Activated CD8-positive, alpha-beta memory T cell treated with anti-CD3 and anti-CD28 coated beads for 1 hour (primary cell): ENCODE data around the gene FUT4.
"Not testable (repeated sequence)": the region's sequence is repeated elsewhere in the genome, so short reads cannot be mapped to it uniquely, and the experiment has no call there.

Experiments
- DNase-seq, 2 donors: peaks; one replicate each; pipeline ENCODE4 v3.0.0-alpha.2; 2020; ENCODE audit warnings: low read depth in 1 of 2; ENCODE audit errors: extremely low read depth in 1 of 2

FUT4 gene, protein sequence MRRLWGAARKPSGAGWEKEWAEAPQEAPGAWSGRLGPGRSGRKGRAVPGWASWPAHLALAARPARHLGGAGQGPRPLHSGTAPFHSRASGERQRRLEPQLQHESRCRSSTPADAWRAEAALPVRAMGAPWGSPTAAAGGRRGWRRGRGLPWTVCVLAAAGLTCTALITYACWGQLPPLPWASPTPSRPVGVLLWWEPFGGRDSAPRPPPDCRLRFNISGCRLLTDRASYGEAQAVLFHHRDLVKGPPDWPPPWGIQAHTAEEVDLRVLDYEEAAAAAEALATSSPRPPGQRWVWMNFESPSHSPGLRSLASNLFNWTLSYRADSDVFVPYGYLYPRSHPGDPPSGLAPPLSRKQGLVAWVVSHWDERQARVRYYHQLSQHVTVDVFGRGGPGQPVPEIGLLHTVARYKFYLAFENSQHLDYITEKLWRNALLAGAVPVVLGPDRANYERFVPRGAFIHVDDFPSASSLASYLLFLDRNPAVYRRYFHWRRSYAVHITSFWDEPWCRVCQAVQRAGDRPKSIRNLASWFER

DNA sequence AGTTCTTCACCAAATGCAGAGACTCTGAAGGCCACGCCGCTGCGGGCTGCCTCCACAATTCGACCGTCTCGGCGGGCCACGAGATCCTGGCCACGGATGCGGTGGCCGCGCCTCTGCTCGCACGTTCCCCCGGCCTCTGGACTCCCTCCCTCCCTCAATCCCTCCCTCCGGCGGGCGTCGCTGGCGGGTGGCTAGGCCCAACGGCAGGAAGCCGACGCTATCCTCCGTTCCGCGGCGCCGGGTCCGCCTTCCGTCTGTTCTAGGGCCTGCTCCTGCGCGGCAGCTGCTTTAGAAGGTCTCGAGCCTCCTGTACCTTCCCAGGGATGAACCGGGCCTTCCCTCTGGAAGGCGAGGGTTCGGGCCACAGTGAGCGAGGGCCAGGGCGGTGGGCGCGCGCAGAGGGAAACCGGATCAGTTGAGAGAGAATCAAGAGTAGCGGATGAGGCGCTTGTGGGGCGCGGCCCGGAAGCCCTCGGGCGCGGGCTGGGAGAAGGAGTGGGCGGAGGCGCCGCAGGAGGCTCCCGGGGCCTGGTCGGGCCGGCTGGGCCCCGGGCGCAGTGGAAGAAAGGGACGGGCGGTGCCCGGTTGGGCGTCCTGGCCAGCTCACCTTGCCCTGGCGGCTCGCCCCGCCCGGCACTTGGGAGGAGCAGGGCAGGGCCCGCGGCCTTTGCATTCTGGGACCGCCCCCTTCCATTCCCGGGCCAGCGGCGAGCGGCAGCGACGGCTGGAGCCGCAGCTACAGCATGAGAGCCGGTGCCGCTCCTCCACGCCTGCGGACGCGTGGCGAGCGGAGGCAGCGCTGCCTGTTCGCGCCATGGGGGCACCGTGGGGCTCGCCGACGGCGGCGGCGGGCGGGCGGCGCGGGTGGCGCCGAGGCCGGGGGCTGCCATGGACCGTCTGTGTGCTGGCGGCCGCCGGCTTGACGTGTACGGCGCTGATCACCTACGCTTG lies at the start of gene FUT4:
TSS of gene FUT4 (plus strand) at position 227 of the 951 bp plus-strand sequence. CDS start at position 440, 213 bp downstream.
- DNase-seq = peak; percentile 20 to 47

- DNase-seq = no peak
Measured at GRCh38 chr11:94494126-94494680, 49.5 kb upstream of the FUT4 start.

GRCh38 chr11:94500181-94500580 lies 43.5 kb upstream of the FUT4 start:
- no peak for DNase-seq

GRCh38 chr11:94501522-94501921 lies 42.2 kb upstream of the FUT4 start:
- no peak for DNase-seq

- no peak for DNase-seq
Measured at GRCh38 chr11:94504689-94505293, 38.9 kb upstream of the FUT4 start.

DNA sequence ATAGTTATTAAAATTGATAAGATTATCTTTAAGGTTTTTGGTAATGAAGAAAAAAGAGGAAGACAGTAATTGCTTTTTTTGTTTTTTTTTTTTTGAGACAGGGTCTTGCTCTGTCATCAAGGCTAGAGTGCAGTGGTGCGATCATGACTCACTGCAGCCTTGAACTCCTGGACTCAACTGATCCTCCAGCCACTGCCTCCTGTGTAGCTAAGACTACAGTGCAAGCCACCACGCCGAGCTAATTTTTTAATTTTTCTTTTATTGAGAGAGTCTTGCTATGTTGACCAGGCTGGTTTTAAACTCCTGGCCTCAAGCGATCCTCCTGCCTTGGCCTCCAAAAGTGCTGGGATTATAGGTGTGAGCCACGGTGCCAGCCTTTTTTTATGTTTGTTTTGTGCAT lies 37.2 kb upstream of the FUT4 start:
- DNase-seq = not testable (repeated sequence)

GRCh38 chr11:94507485-94507884 lies 36.2 kb upstream of the FUT4 start:
- no peak for DNase-seq

- DNase-seq = peak; percentile 11 to 22
Measured at GRCh38 chr11:94511932-94512781, 31.6 kb upstream of the FUT4 start, which contains the start of gene C11orf97. TSS of gene C11orf97 (plus strand) at chr11:94512461. CDS start at chr11:94512529, 68 bp downstream.

GRCh38 chr11:94513091-94513490 lies 30.6 kb upstream of the FUT4 start:
- DNase-seq = no peak

GRCh38 chr11:94515398-94515797 lies 28.3 kb upstream of the FUT4 start:
- DNase-seq = no peak

- DNase-seq = no peak
Measured at GRCh38 chr11:94516725-94517124, 27.0 kb upstream of the FUT4 start.

GRCh38 chr11:94518300-94518699 lies 25.4 kb upstream of the FUT4 start:
- DNase-seq = no peak

GRCh38 chr11:94519478-94520084 lies 24.1 kb upstream of the FUT4 start:
- DNase-seq = no peak

GRCh38 chr11:94521684-94522083 lies 22.0 kb upstream of the FUT4 start:
- DNase-seq = no peak

DNA sequence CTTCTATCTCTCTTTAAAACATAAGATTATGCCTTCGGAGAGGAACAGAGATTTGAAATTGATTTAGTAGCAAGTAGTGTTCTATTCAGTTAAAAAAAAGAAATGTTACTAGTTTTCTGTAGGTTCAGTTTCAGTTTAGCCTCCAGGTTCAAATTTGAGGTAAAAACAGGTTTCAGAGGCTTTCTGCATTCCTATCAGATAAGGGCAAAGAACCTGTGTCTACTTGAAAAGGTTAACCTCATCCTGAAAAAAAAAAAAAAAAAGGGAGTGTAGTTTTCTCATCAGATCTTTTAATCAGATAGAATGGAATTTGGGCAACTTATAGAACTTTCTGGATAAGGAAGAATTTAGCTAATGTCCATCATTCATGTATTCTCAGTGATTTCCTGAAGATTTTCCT lies 19.4 kb upstream of the FUT4 start:
- no peak for DNase-seq

DNA sequence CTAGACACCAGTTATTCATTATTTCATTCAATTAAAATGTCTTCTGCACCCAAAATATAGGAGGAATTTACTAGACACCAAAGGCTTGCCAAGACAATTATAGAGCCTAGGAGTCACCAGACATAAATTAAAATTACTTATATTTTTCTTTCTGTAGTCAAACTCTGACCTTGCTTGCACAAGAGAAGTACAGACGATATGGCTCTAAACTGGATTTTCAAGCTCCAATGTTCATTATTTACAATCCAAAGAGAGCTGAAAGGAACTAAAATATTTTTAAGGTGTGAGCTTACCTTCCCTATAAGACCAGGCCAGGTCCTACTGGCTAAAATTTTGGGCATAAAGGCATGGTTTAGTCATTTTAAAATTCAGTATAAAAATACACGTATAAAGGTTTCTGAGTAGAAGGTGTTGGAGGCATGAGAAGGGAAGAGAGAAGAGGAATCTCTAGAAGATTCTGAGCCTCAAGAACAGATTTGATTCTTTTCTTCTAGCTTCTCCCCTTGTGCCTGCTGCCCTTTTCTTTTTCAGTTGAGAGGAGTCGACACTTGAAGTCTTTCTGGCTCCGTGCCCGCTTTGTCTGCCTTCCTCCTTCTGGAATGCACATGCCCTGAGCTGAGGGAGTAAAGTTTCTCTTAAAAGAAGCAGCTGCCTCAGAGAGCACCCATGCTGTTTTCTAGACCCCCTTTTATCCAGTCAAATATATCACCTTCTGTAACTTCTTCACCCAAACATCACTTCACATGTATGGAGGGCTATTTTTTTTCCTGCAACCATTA lies 18.0 kb upstream of the FUT4 start:
- DNase-seq = no peak

DNA sequence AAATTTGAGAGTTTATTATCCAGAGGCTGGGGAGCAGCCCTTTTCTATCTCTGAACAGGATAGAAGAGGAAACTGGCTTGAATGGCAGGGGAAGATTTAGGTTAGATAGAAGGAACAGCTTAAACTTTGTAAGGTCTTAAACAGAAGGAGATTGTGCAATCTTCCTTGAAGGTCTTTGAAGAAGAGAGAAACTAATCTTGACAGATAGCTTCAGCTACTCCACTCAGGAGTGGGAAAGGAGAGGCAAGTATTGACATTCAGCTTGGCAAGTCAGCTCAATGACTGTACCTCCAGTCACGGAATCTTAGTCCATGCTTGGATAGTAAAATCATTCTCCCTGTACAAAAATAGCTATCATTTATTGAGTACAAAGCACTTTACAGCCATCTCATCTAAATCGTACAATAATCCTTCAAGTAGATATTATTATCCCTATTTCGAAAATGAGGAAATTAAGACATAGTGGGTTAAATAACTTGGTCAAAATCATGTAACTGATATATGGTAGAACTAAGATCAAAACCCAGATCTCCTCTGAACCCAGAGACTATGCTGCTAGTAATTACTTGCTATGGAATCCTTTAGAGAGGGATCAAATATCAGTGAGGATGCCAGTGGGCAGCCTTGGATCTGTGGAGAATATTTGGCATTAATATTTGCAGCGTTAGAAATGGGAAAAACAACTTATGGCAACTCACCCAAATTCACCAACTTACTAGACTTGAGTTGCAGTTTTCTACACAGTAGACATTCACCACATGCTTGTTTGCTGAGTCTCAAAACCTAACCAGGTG lies 16.9 kb upstream of the FUT4 start:
- DNase-seq = no peak

DNA sequence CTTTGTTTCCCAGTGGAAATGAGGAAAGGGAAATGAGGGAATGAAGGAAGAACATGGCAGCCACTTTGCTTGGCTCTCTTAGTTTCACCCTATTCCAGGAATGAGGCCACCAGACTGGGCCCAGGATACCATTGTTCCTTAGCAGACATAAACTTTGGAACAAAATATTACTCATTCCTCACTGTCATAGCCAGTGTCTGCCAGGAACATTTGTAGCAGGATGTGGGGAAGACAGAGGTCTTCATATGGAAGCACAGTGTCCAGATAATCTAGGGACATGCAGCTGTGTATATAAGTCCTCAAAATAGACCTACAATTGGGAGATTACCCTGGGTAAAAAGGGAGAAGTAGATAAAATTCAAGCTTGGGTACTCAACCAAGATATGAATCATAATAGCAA lies 15.2 kb upstream of the FUT4 start:
- no peak for DNase-seq
